ENCODE results near the gene BTG3. TPM values are rescaled to one million over a fixed set of nuclear protein-coding genes. Genes with fewer than 3 reads are reported as not detected.

Gene BTG3
- total RNA-seq, 1 donor from 2014 or later = 45.5 TPM

- DNase-seq (ENCODE audit: low read depth) = no peak
Observed at GRCh38 chr21:17650292-17650691, 37.6 kb upstream of the BTG3 start.

GRCh38 chr21:17646790-17647189, 34.1 kb upstream of the BTG3 start:
- Histone ChIP-seq H4K20me1 (ENCODE audit: insufficient read depth, low read length) (no peaks in the 10 kb centered on the region), H3K79me2 (ENCODE audit: insufficient read depth, low read length) (no peaks in the 10 kb centered on the region)

More at GRCh38 chr21:17650292-17650691, 37.6 kb upstream of the BTG3 start:
- H3K4me3 Mint-ChIP-seq (ENCODE audit: unreplicated experiment) = no peak overlapping the region
- Histone ChIP-seq H4K20me1 (ENCODE audit: insufficient read depth, low read length) (no peaks in the 10 kb centered on the region), H3K9ac (ENCODE audit: low read length) (no peak overlapping the region), H3K36me3 (ENCODE audit: insufficient read depth, low read length) (no peaks in the 10 kb centered on the region), H3K27ac (ENCODE audit: low read depth, low read length) (no peak overlapping the region), H2AFZ (ENCODE audit: low read depth, low read length) (no peak overlapping the region), H3K4me1 (ENCODE audit: insufficient read depth, low read length) (no peaks in the 10 kb centered on the region), H3K9me3 (ENCODE audit: insufficient read depth, low read depth, low read length) (no peaks in the 10 kb centered on the region), H3K4me2 (ENCODE audit: low read length) (no peak overlapping the region), H3K4me3 (ENCODE audit: insufficient read depth, low read depth, low read length) (no peak overlapping the region), H3K27me3 (ENCODE audit: insufficient read depth, low read length) (no peaks in the 10 kb centered on the region), H3K79me2 (ENCODE audit: insufficient read depth, low read length) (no peaks in the 10 kb centered on the region)
- peaks cover 7% of the 10 kb centered on the region for H3K9me3 Mint-ChIP-seq (ENCODE audit: unreplicated experiment)
- no peak overlapping the region for H3K27ac Mint-ChIP-seq (ENCODE audit: unreplicated experiment)
- H3K4me1 Mint-ChIP-seq (ENCODE audit: low read depth, unreplicated experiment) = no peaks in the 10 kb centered on the region
- TF ChIP-seq CTCF (IDR thresholded peaks at IDR 0.05; ENCODE audit: insufficient read depth, low read depth, low read length) = no peak
- no peak for TF ChIP-seq EZH2 (IDR thresholded peaks at IDR 0.05; ENCODE audit: insufficient read depth, low read length)
- H3K36me3 Mint-ChIP-seq (ENCODE audit: low read depth, unreplicated experiment) = no peaks in the 10 kb centered on the region
- no peaks in the 10 kb centered on the region for H3K27me3 Mint-ChIP-seq (ENCODE audit: low read depth, unreplicated experiment)
- no peak for FAIRE-seq

More at GRCh38 chr21:17646790-17647189, 34.1 kb upstream of the BTG3 start:
- no peak overlapping the region for H2AFZ ChIP-seq (ENCODE audit: low read depth, low read length)
- H3K9ac ChIP-seq (ENCODE audit: low read length) = no peak overlapping the region
- TF ChIP-seq CTCF (IDR thresholded peaks at IDR 0.05; ENCODE audit: insufficient read depth, low read depth, low read length) (no peak), EZH2 (IDR thresholded peaks at IDR 0.05; ENCODE audit: insufficient read depth, low read length) (no peak)
- H3K4me3 ChIP-seq (ENCODE audit: insufficient read depth, low read depth, low read length) = no peak overlapping the region
- no peaks in the 10 kb centered on the region for H3K36me3 ChIP-seq (ENCODE audit: insufficient read depth, low read length)
- peaks cover 5% of the 10 kb centered on the region for H3K4me1 Mint-ChIP-seq (ENCODE audit: low read depth, unreplicated experiment)
- H3K4me3 Mint-ChIP-seq (ENCODE audit: unreplicated experiment) = no peak overlapping the region
- no peak overlapping the region for H3K27ac Mint-ChIP-seq (ENCODE audit: unreplicated experiment)
- no peaks in the 10 kb centered on the region for H3K4me1 ChIP-seq (ENCODE audit: insufficient read depth, low read length)
- no peaks in the 10 kb centered on the region for H3K27me3 ChIP-seq (ENCODE audit: insufficient read depth, low read length)
- DNase-seq (ENCODE audit: low read depth) (no peak), FAIRE-seq (no peak)
- H3K27ac ChIP-seq (ENCODE audit: low read depth, low read length) = no peak overlapping the region
- H3K9me3 ChIP-seq (ENCODE audit: insufficient read depth, low read depth, low read length) = no peaks in the 10 kb centered on the region
- peaks cover 7% of the 10 kb centered on the region for H3K9me3 Mint-ChIP-seq (ENCODE audit: unreplicated experiment)
- H3K27me3 Mint-ChIP-seq (ENCODE audit: low read depth, unreplicated experiment) = no peaks in the 10 kb centered on the region
- no peak overlapping the region for H3K4me2 ChIP-seq (ENCODE audit: low read length)
- H3K36me3 Mint-ChIP-seq (ENCODE audit: low read depth, unreplicated experiment) = no peaks in the 10 kb centered on the region
